HK-2 (cell line): ENCODE measurements around the gene KRT84.

Experiments
- DNase-seq: peaks from one replicate; pipeline ENCODE4 v3.0.0-alpha.2; 2018; ENCODE audit not compliant: unreplicated experiment

The KRT84 gene, protein sequence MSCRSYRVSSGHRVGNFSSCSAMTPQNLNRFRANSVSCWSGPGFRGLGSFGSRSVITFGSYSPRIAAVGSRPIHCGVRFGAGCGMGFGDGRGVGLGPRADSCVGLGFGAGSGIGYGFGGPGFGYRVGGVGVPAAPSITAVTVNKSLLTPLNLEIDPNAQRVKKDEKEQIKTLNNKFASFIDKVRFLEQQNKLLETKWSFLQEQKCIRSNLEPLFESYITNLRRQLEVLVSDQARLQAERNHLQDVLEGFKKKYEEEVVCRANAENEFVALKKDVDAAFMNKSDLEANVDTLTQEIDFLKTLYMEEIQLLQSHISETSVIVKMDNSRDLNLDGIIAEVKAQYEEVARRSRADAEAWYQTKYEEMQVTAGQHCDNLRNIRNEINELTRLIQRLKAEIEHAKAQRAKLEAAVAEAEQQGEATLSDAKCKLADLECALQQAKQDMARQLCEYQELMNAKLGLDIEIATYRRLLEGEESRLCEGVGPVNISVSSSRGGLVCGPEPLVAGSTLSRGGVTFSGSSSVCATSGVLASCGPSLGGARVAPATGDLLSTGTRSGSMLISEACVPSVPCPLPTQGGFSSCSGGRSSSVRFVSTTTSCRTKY

GRCh38 chr12:52385226-52385702 is at the start of gene KRT84:
TSS of gene KRT84 (minus strand) at chr12:52385652. CDS start at chr12:52385585, 67 bp downstream.
- no peak for DNase-seq

DNA sequence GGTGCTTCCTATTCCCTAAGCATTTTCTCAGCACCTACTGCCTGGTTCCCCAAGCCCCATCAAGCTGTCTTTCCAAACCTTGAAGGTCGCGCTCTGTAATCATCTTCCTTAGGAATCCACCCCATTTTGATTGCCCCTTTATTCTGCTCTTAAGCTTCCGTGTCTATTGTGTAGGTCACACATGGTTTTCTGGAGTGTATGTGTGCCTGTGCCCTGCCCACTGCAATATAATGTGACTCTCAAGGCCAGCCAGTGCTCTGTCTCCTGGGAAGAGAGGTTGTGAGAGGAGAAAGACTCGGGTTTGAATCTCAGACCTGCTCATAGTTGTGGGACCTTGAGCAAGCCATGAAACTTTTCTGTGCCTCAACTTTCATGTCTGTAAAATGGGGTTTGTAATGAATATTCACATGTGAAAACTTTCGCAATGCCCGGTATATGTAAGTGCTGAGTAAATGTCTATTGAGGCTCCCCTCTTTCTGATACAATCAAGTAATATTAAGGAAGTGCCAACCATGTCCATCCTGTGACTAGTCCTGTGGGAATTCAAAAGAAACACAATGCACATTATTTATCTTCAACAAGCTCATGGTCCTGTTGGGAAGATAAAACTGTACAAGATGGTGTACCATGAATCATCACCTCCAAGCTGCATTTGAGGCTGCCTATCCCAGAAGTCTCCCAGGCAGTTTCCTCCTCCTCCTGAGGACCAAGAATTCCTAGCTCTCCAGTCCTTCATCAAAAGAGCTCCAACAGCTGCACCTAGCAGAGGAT is 49.5 kb upstream of the KRT84 start:
- DNase-seq: no peak

DNA sequence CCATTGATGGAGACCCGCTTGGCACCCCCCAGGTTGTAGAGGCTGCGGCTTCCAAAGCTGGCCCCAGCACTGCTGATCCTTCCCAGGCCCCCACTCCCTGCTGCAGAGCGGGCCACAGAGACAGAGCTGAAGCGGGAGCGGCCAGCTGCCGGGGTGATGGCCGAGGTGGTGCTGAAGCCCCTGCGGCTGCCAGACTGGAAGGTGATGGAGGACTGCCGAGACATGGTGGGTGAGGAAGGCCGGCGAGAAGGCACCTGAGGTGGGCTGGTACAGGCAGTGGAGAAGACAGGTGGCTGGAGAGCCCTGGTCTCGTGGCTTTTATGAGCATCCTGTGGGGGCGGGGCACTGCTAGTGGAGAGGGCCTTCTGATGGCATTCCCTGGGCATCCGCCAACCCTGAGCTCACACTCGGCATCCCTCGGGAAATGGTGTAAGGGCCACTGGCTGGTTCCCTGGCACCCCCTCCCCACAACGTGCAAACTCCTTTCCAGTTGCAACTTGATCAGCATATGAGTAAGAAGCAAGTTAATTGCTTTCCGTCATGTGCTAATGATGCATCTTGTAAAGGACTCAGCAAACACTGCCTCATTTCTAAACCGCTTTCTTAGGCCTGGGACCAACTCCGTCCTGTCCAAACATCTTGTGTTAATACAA is 48.8 kb upstream of the KRT84 start, which contains the start of gene KRT75:
KRT75 (minus strand) TSS at position 291 of the 653 bp plus-strand sequence; CDS start at position 224, 67 bp downstream.
- no peak for DNase-seq

GRCh38 chr12:52433501-52434080 is 48.1 kb upstream of the KRT84 start:
- no peak for DNase-seq

- DNase-seq: no peak
Measured at GRCh38 chr12:52432559-52433207, 47.2 kb upstream of the KRT84 start.

GRCh38 chr12:52428121-52428520 is 42.7 kb upstream of the KRT84 start:
- DNase-seq: no peak

DNA sequence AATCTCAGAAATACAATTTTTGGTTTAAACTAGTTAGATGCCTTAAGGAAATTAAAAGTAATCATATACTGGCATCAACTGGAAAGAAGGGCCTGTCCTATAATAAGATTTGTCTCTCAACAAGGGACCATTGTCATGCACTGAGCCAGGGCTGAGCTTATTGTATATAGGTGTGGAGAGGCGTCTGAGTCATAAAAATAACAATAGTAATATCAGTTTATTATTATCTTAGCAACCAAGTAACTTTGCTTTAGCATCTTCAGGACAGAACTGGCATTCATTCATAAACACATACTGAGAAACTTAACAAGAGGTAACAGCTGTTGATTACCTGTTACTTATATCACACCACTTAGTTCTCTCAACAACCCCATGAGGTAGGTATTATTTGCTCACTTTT is 41.6 kb upstream of the KRT84 start:
- no peak for DNase-seq

DNA sequence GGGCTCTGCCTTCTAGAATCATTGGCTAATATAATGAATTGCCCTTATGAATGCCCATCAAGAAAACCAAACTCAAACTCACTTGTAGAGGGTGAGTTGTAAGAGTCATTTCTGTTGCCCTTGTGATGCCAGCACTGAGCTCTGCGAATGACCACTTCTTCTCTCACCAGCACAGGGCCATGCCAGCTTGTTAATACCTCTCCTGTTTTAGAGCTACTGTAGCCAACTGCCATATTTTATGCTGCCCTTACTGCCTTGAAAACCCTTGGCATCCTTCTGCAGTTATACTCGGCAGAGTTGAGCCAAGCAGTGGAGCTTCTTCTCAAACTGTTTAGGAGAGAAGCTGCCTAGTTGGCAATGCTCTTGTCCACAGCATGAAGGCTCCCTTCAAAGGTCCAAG is 40.6 kb upstream of the KRT84 start:
- no peak for DNase-seq

- DNase-seq: no peak
Measured at GRCh38 chr12:52425466-52425865, 40.0 kb upstream of the KRT84 start.

DNA sequence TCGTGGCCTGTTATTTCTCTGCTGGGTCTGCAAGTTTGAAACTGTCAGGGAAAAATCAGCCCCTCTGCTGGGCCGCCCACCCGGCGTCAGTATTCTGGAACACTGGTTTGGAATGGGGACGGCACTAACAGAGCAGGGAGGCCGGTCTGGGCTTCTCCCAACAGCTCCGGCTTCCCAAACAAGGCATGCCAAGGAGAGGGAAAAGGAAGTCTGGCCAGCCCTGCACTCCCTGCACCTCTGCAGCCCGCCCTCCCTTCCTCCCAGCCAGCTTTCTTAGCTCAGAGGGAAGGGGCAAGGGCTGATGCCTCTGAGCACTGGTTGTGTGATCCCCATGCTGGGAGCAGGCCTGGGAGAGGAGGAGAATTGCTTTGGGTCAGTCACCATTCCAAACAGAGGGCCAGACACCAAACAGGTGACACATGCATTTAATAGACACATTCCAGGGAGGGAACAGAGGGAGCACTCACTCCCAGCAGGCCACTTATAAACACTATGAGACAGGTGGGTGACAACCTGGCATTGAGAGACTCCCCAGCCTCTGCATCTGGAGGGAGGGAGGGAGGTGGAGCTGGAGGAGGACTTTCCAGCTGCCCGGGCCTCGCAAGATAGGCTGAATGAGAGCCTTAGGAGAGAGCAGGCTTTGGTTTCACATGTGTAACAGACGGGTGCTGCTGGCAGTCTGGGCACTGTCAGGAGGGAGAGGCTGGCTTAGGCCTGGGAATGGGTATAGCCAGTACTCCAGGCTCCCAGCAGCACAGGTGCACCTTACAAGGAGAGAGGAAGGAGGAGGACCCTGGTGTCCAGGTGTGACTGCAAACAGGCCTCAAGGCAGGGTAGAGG is 38.4 kb upstream of the KRT84 start:
- no peak for DNase-seq

DNA sequence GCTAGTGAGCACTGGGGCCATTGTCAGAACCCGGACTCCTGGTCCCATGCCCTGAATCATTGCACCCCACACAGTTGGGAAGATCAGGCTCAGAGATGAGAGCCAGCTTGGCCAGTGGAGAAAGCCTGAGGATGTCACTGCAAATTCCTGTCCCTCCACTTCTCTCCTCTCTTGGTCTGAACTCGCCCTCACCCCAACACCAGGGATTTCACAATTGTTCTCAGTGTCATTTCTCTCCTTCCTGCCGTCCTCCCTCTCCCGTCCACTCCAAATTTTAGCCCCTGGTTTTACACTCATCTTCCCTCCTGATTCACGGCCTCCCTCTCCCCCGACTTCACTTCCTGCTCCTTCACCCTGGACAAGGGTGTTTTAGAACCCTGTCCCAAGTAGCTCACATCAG is 37.6 kb upstream of the KRT84 start:
- DNase-seq: no peak

- DNase-seq: no peak
Measured at GRCh38 chr12:52419656-52420055, 34.2 kb upstream of the KRT84 start.

DNA sequence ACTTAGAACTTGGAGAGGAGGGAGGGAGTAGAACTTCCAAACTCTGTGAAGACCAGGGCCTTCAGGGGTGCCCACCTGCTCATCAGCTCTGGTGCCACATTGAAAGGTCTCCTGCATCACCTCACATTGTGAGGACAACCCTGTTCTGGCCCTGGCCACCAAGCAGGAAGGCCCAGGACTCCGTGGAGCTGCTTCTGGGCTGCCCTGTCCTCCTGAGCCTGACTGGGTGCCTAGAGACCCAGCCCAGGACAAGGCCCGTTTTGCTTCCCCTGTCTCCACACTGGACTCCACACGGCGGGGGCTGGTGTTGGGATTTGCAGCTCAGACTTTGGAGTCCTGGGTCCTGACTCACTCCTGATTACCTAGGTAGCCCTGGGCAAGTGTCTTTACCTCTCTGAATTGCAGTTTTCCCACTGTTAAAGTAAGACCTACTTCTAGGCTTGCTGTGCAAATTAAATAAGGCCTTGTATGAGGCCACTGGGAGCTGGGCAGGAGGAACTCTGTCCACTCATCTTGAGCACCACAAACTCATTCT is 33.2 kb upstream of the KRT84 start:
- DNase-seq: no peak

- no peak for DNase-seq
Measured at GRCh38 chr12:52417740-52418139, 32.3 kb upstream of the KRT84 start.

DNA sequence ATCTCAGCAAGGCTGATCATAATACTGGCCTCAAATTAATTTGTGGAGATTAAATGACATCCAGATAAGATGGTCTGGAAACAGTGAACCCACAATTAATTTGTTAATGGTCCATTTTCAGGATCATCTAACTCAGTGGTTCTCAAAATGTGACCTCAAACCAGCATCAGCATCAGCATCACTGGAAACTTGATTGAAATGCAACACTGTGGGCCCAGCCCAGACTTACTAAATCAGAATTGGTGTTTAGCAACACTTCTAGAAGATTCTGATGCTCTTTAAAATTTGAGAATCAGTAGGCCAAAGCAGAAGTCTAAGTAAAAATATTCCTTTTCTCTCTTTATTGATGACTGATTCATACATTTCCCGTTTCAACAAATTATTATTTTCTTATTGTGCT is 31.3 kb upstream of the KRT84 start:
- no peak for DNase-seq

GRCh38 chr12:52415870-52416750 is 30.7 kb upstream of the KRT84 start:
- DNase-seq: no peak

DNA sequence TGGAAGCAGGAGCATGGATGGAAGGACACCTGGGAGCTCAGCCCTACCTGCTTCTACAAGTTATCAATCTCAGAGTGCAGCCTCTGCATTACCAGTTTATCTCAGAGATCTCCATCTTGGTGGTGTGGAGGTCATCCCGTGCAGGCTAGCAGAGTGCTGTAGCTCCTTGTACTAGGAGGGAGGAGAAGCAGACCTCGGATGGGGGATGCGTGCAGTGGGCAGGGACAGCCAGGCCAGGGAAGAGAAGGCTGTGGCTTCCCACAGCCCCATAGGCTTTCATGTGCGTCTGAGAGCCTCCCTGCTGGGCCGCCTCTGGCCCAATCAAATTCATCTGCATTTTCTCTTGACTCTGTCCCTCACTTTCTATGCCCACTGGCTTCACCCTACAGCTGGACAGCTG is 29.5 kb upstream of the KRT84 start:
- no peak for DNase-seq

DNA sequence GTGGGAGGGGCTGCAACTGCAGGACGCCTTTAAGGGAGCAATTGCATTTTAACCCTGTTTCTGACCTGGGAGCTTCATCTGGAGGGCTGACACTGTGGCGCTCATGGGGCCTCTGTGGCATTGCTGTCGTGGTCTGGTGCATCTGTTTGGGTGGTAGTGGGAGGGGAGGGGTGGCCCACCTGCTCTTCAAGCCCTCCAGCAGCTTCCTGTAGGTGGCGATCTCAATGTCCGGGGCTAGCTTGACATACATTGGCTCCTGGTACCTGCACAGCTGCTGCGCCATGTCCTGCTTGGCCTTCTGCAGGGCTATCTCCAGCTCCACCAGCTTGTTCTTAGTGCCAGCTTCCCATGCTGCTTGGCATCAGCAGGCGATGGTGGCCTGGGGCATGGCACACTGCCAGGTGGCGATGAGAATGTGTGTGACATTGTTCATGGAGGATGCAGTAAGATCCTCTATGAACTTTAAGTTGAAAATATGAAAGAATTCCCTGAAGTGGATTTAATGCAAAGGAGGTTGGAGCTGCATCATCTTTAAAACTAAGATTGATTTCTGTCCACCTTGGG is 28.4 kb upstream of the KRT84 start:
- no peak for DNase-seq

- no peak for DNase-seq
Measured at GRCh38 chr12:52413202-52413601, 27.8 kb upstream of the KRT84 start.
